ENCODE data around the gene MALL. TPM values are rescaled to one million over a fixed set of nuclear protein-coding genes. Genes with fewer than 3 reads are reported as not detected.
"Not testable (repeated sequence)": the region's sequence is repeated elsewhere in the genome, so short reads cannot be mapped to it uniquely, and the experiment has no call there.

MALL gene
- total and polyA plus RNA-seq, 3 experiments from 2014 or later: 0.38 to 0.50 (median 0.47) TPM

DNA sequence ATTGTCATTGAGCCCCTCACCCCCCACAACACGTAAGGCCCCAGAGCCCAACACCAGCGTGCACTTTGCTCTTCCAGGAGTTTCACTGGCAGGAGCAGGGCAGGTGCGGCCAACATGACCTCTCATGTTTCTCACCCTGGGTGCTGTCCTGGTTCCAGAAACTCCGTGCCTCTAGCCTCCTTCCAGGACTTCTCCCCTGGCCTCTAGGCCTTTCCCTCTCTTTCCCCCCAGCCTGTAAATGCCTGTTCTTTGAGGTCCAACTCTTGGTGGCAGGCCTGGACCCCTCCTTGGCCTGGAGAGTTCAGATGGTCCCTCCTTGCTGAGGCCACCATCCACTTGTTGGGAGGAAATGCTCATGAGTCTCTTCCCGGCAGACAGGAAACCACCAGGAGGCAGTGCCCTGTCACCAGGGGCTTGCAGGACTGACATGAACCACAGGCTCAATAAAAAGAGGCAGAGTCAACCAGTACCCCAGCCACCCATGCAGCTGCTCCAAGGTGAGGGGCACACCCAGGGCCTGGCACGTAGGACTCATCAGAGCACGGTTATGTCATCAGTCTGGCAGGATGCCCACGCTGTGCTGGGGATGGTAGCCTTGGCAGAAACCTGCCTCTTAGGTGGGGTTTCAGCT lies 1.5 kb downstream of the MALL start:
- Mint-ChIP-seq H3K4me1 (peaks cover 0 to 3% (median 0%) of the 10 kb centered on the region in 3 donors), H3K27me3 (peaks cover 20 to 69% of the 10 kb centered on the region in 2 donors), H3K36me3 (no peaks in the 10 kb centered on the region), H3K9me3 (peaks cover 0 to 5% (median 1%) of the 10 kb centered on the region in 5 donors), H3K27ac (no peak overlapping the region), H3K4me3 (no peak overlapping the region)
- no peak for DNase-seq
- Histone ChIP-seq H3K27me3 (ENCODE audit: insufficient read depth, low read length, poor library complexity, severe bottlenecking) (no peaks in the 10 kb centered on the region), H3K27ac (ENCODE audit: low read depth, low read length) (no peak overlapping the region), H3K4me3 (ENCODE audit: low read length) (no peak overlapping the region), H3K4me1 (ENCODE audit: insufficient read depth, low read length) (no peaks in the 10 kb centered on the region), H3K9me3 (ENCODE audit: low read length) (no peaks in the 10 kb centered on the region), H3K36me3 (ENCODE audit: insufficient read depth, low read length) (no peaks in the 10 kb centered on the region)
- ChIA-PET POLR2A (no interaction called here), CTCF (interaction anchor here (1.1 kb wide), 1 partner anchor 8 kb away, joined by 3 read pairs; no protein-coding TSS in a partner anchor)

DNA sequence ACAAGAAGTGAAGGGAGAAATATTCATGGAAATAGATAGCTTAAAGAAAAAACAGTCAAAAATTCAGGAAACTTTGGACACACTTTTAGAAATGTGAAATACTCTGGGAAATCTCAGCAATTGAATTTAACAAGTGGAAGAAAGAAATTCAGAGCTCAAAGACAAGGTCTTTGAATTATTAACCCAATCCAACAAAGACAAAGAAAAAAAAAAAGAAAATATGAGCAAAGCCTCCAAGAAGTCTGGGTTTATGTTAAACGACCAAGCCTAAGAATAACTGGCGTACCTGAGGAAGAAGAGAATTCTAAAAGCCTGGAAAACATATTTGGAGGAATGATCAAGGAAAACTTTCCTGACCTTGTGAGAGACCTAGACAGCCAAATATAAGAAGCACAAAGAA lies 7.3 kb downstream of the MALL start:
- H3K27ac Mint-ChIP-seq; H3K9me3 Mint-ChIP-seq; H3K4me1 Mint-ChIP-seq; DNase-seq; H3K4me1 ChIP-seq (ENCODE audit: insufficient read depth, low read length); H3K36me3 Mint-ChIP-seq; H3K27ac ChIP-seq (ENCODE audit: low read depth, low read length); H3K4me3 ChIP-seq (ENCODE audit: low read length); CTCF ChIA-PET; H3K9me3 ChIP-seq (ENCODE audit: low read length); H3K4me3 Mint-ChIP-seq; H3K36me3 ChIP-seq (ENCODE audit: insufficient read depth, low read length); H3K27me3 ChIP-seq (ENCODE audit: insufficient read depth, low read length, poor library complexity, severe bottlenecking); POLR2A ChIA-PET: not testable (repeated sequence)
- H3K27me3 Mint-ChIP-seq: peaks cover 6 to 72% of the 10 kb centered on the region in 2 donors

DNA sequence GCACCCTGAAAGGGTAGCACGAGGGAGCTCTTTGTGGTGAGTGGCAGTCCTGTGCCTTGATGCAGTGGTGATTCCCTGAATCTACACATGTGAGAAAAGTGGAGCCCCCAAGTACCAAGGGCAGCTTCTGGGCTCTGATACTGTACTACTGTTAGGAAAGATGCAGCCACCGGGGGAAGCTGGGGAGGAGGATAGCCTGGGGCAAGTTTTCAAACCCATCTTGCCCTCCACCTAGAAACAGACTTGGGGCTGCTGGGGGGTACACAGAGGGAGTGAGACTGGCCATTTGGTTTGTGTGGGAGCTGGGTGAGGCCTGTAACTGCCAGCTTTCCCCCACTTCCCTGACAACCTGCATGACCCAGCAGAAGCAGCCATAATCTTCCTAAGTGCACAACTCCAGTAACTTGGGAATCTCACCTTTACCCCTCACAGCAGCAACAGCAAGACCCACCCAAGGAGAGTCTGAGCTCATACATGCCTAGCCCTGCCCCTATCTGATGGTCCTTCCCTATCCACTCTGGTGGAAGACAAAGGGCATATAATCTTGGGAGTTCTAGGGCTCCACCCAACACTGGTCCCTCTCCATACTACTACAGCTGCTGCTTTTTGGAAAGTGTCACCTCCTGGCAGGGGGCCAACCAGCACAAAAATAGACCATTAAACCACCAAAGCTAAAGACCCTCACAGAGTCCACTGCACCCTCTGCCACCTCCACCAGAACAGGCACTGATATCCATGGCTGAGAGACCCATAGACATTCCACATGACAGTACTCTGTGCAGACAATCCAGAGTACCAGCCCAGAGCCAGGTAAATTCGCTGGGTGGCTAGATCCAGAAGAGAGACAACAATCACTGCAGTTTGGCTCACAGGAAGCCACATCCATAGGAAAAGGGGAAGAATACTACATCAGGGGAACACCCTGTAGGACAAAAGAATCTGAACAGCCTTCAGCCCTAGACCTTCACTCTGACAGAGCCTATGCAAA lies 8.2 kb downstream of the MALL start:
- H3K36me3 Mint-ChIP-seq: no peaks in the 10 kb centered on the region
- Histone ChIP-seq H3K27ac (ENCODE audit: low read depth, low read length) (no peak overlapping the region), H3K4me1 (ENCODE audit: insufficient read depth, low read length) (no peaks in the 10 kb centered on the region), H3K9me3 (ENCODE audit: low read length) (no peaks in the 10 kb centered on the region), H3K36me3 (ENCODE audit: insufficient read depth, low read length) (no peaks in the 10 kb centered on the region), H3K27me3 (ENCODE audit: insufficient read depth, low read length, poor library complexity, severe bottlenecking) (no peaks in the 10 kb centered on the region), H3K4me3 (ENCODE audit: low read length) (no peak overlapping the region)
- no peak overlapping the region for H3K4me3 Mint-ChIP-seq
- H3K9me3 Mint-ChIP-seq: no peaks in the 10 kb centered on the region
- no peaks in the 10 kb centered on the region for H3K4me1 Mint-ChIP-seq
- ChIA-PET POLR2A (no interaction called here), CTCF (no interaction called here)
- DNase-seq: no peak
- peaks cover 11 to 73% of the 10 kb centered on the region in 2 donors for H3K27me3 Mint-ChIP-seq
- no peak overlapping the region for H3K27ac Mint-ChIP-seq

DNA sequence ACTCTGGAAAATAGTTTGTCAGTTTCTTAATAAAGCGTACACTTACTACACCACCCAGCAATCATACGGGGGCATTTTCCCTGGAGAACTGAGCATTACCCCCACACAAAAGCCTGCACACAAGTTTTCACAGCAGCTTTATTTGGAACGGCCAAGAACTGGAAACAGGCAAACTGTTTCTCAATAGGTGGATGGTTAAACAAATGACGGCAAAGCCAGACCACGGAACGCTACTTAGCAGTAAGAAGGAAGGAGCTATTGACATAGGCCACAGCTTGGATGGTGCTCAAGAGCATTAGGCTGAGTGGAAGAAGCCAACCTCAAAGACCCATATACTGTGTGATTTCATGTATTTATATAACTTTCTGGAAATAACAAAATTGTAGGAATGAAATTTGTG lies 9.0 kb downstream of the MALL start:
- Histone ChIP-seq H3K4me3 (ENCODE audit: low read length) (no peak overlapping the region), H3K9me3 (ENCODE audit: low read length) (no peaks in the 10 kb centered on the region), H3K36me3 (ENCODE audit: insufficient read depth, low read length) (no peaks in the 10 kb centered on the region), H3K4me1 (ENCODE audit: insufficient read depth, low read length) (no peaks in the 10 kb centered on the region), H3K27ac (ENCODE audit: low read depth, low read length) (no peak overlapping the region), H3K27me3 (ENCODE audit: insufficient read depth, low read length, poor library complexity, severe bottlenecking) (no peaks in the 10 kb centered on the region)
- no peak overlapping the region for H3K4me3 Mint-ChIP-seq
- H3K36me3 Mint-ChIP-seq: no peaks in the 10 kb centered on the region
- CTCF ChIA-PET: no interaction called here
- DNase-seq: no peak
- POLR2A ChIA-PET: no interaction called here
- H3K4me1 Mint-ChIP-seq: no peaks in the 10 kb centered on the region
- no peaks in the 10 kb centered on the region for H3K9me3 Mint-ChIP-seq
- no peak overlapping the region for H3K27ac Mint-ChIP-seq
- peaks cover 11 to 73% of the 10 kb centered on the region in 2 donors for H3K27me3 Mint-ChIP-seq

DNA sequence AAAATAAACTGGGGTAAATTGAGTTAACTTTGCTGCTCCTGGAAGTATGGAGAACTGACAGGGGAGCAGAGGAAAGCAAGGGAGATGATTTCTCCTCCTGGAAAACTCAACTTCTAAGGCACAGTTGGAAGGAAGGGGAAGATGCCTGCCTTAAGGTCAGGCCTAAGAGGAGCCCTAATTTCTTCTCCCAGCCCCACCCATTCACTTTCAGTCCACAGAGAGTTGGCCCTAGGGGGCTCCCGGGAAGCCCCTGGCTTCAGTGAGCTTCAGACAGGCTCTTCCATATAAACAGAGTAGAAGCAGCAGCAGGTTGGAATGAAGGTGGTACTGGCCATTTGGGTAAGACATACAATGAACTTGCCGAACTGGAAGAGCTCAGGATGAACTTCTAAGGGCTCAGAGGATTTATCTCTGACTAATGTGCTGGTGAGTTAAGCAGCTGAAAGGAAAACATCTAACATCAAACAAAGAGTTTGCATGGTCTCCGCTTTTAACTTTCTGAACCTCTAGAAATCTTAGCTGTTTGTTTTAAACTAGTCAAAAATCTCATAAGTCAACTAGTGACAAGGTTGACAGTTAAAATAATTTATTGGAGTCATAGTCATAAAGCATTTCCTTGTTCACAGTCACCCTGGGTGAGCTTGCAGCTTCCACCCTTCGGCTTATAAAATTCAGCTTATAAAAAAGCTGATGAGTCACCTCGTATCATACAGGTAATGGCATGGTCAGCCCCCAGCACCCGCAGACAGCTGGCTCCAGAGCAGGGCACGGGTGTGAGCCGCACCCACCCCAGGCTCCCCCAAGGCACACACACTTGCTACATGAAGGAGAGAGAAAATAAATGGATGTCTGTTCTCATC lies 9.8 kb downstream of the MALL start:
- no peaks in the 10 kb centered on the region for H3K36me3 ChIP-seq (ENCODE audit: insufficient read depth, low read length)
- ChIA-PET CTCF (interaction anchor here (1.0 kb wide), 1 partner anchor 8 kb away, joined by 3 read pairs; no protein-coding TSS in a partner anchor), POLR2A (no interaction called here)
- no peaks in the 10 kb centered on the region for H3K36me3 Mint-ChIP-seq
- peaks cover 11 to 73% of the 10 kb centered on the region in 2 donors for H3K27me3 Mint-ChIP-seq
- no peaks in the 10 kb centered on the region for H3K27me3 ChIP-seq (ENCODE audit: insufficient read depth, low read length, poor library complexity, severe bottlenecking)
- no peak overlapping the region for H3K4me3 Mint-ChIP-seq
- no peaks in the 10 kb centered on the region for H3K9me3 ChIP-seq (ENCODE audit: low read length)
- DNase-seq: no peak
- H3K9me3 Mint-ChIP-seq: no peaks in the 10 kb centered on the region
- H3K27ac Mint-ChIP-seq: no peak overlapping the region
- peaks cover 0 to 2% (median 0%) of the 10 kb centered on the region in 3 donors for H3K4me1 Mint-ChIP-seq
- no peak overlapping the region for H3K27ac ChIP-seq (ENCODE audit: low read depth, low read length)
- H3K4me3 ChIP-seq (ENCODE audit: low read length): no peak overlapping the region
- H3K4me1 ChIP-seq (ENCODE audit: insufficient read depth, low read length): no peaks in the 10 kb centered on the region

DNA sequence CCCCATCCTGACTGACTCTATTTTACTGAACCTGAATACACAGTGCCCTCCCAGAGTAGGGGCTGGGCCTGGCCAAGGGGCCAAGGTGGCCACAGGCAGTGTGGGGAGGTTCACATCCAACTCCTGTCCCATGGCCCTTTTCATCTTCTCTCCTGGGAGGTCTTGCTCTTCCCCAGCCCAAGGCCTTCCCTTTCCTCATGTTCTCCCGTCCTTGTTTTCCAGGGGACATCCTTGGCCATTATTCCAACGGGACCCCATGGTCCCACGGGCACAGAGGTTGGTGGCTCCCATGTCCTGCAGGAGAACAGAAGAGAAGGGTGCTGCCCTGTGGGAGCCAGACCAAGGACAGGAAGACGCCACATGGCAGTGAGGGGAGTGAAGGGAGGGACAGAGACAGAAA lies 10.4 kb downstream of the MALL start:
- Histone ChIP-seq H3K9me3 (ENCODE audit: low read length) (no peaks in the 10 kb centered on the region), H3K4me1 (ENCODE audit: insufficient read depth, low read length) (no peaks in the 10 kb centered on the region), H3K27me3 (ENCODE audit: insufficient read depth, low read length, poor library complexity, severe bottlenecking) (no peaks in the 10 kb centered on the region), H3K4me3 (ENCODE audit: low read length) (no peak overlapping the region), H3K27ac (ENCODE audit: low read depth, low read length) (no peak overlapping the region), H3K36me3 (ENCODE audit: insufficient read depth, low read length) (no peaks in the 10 kb centered on the region)
- Mint-ChIP-seq H3K36me3 (no peaks in the 10 kb centered on the region), H3K9me3 (no peaks in the 10 kb centered on the region), H3K27ac (no peak overlapping the region), H3K4me3 (no peak overlapping the region), H3K27me3 (peaks cover 11 to 71% of the 10 kb centered on the region in 2 donors), H3K4me1 (peaks cover 0 to 2% (median 0%) of the 10 kb centered on the region in 3 donors)
- POLR2A ChIA-PET: no interaction called here
- CTCF ChIA-PET: interaction anchor here (1.0 kb wide), 1 partner anchor 9 kb away, joined by 3 read pairs; no protein-coding TSS in a partner anchor
- no peak for DNase-seq

DNA sequence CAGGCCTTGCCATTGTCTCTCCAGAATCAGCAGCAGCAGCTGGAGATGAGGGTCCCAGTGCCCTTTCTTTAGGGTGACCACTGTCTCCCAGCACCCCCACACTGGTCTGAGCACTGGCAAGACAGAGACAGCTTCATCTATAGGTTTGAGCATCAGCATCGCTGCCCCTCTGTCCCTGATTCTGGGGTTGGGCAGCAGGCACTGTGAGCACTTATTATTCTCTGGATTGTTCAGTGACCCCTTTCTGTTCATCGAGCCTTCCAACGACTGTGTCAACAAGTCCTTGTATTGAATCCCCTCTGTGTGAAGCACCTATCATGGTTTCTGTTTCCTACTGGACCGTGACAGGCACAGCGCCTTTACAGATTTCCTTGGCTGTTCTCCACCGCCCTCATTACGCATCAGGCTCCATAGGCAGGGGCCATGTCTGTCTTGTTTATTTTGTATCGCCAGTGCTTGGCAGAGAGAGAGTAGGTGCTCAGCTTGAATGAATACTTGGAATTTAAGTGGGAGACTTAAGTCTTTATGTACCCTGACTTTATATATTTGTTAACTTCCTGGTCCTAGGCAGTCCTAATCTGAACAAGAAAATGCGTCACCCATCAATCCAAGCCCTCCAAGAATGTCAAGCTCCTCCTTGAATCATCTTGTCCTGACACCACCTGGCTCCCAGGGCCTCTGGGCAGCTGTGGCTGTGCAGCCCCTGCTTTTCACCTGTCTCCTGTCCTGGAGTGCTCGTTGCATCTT lies 11.4 kb downstream of the MALL start:
- H3K9me3 ChIP-seq (ENCODE audit: low read length): no peaks in the 10 kb centered on the region
- no peaks in the 10 kb centered on the region for H3K36me3 ChIP-seq (ENCODE audit: insufficient read depth, low read length)
- H3K27ac Mint-ChIP-seq: no peak overlapping the region
- H3K9me3 Mint-ChIP-seq: no peaks in the 10 kb centered on the region
- peaks cover 11 to 65% of the 10 kb centered on the region in 2 donors for H3K27me3 Mint-ChIP-seq
- H3K27me3 ChIP-seq (ENCODE audit: insufficient read depth, low read length, poor library complexity, severe bottlenecking): no peaks in the 10 kb centered on the region
- H3K4me1 Mint-ChIP-seq: peaks cover 0 to 2% (median 0%) of the 10 kb centered on the region in 3 donors
- DNase-seq: no peak
- H3K4me3 Mint-ChIP-seq: no peak overlapping the region
- no peaks in the 10 kb centered on the region for H3K4me1 ChIP-seq (ENCODE audit: insufficient read depth, low read length)
- CTCF ChIA-PET: no interaction called here
- no peaks in the 10 kb centered on the region for H3K36me3 Mint-ChIP-seq
- no peak overlapping the region for H3K4me3 ChIP-seq (ENCODE audit: low read length)
- POLR2A ChIA-PET: no interaction called here
- no peak overlapping the region for H3K27ac ChIP-seq (ENCODE audit: low read depth, low read length)
